H54 (cell line): ENCODE results near the gene GRAMD2A.
A peak's percentile ranks its signal among the peaks of the same experiment; 100 is the strongest.

Experiments used
- DNase-seq: peaks from one replicate; pipeline ENCODE4 v3.0.0; 2011; ENCODE audit warnings: low spot score, mixed read lengths; ENCODE audit not compliant: insufficient read length
- FAIRE-seq: peaks from 3 replicates; lab custom pipeline; 2011; peaks lifted over from hg19 to GRCh38; lab: Jason Lieb, UNC
- POLR2A ChIP-seq: IDR thresholded peaks from 2 replicates; pipeline ENCODE4 v1.6.1; 2011; ENCODE audit warnings: low read depth, mild to moderate bottlenecking, low read length

GRAMD2A gene

GRCh38 chr15:72161361-72162132 is 36.0 kb downstream of the GRAMD2A start:
- FAIRE-seq (no peak), DNase-seq (no peak)
- no peak for TF ChIP-seq POLR2A

- no peak for FAIRE-seq
- no peak for TF ChIP-seq POLR2A
- no peak for DNase-seq
These were observed 36.8 kb downstream of the GRAMD2A start for GRCh38 chr15:72160696-72161245.

GRCh38 chr15:72156928-72157327 is 40.7 kb downstream of the GRAMD2A start:
- no peak for DNase-seq
- TF ChIP-seq POLR2A: no peak
- FAIRE-seq: no peak

- no peak for TF ChIP-seq POLR2A
- DNase-seq (peak; percentile 55), FAIRE-seq (no peak)
These were observed 41.7 kb downstream of the GRAMD2A start for GRCh38 chr15:72155635-72156616.

GRCh38 chr15:72155003-72155621 is 42.5 kb downstream of the GRAMD2A start:
- DNase-seq (no peak), FAIRE-seq (no peak)
- no peak for TF ChIP-seq POLR2A

- DNase-seq (no peak), FAIRE-seq (no peak)
- no peak for TF ChIP-seq POLR2A
These were observed 43.3 kb downstream of the GRAMD2A start for GRCh38 chr15:72154316-72154715.

GRCh38 chr15:72153269-72154000 is 44.2 kb downstream of the GRAMD2A start:
- no peak for FAIRE-seq
- no peak for TF ChIP-seq POLR2A
- DNase-seq: no peak

- FAIRE-seq (no peak), DNase-seq (no peak)
- TF ChIP-seq POLR2A: no peak
These were observed 50.2 kb downstream of the GRAMD2A start for GRCh38 chr15:72147418-72147817.

GRCh38 chr15:72146934-72147333 is 50.7 kb downstream of the GRAMD2A start:
- FAIRE-seq: no peak
- DNase-seq: no peak
- no peak for TF ChIP-seq POLR2A

GRCh38 chr15:72146221-72146620 is 51.4 kb downstream of the GRAMD2A start:
- FAIRE-seq: no peak
- TF ChIP-seq POLR2A: no peak

GRCh38 chr15:72141171-72142084 is 56.2 kb downstream of the GRAMD2A start:
- DNase-seq (no peak), FAIRE-seq (no peak)
- no peak for TF ChIP-seq POLR2A

More at GRCh38 chr15:72146221-72146620, 51.4 kb downstream of the GRAMD2A start:
- DNase-seq: no peak

GRCh38 chr15:72140088-72140487 is 57.5 kb downstream of the GRAMD2A start:
- no peak for TF ChIP-seq POLR2A
- DNase-seq (no peak), FAIRE-seq (no peak)
